Measurements from ENCODE around the gene TRPC4.
"Not testable (repeated sequence)": the region's sequence is repeated elsewhere in the genome, so short reads cannot be mapped to it uniquely, and the experiment has no call there.

The TRPC4 gene

DNA sequence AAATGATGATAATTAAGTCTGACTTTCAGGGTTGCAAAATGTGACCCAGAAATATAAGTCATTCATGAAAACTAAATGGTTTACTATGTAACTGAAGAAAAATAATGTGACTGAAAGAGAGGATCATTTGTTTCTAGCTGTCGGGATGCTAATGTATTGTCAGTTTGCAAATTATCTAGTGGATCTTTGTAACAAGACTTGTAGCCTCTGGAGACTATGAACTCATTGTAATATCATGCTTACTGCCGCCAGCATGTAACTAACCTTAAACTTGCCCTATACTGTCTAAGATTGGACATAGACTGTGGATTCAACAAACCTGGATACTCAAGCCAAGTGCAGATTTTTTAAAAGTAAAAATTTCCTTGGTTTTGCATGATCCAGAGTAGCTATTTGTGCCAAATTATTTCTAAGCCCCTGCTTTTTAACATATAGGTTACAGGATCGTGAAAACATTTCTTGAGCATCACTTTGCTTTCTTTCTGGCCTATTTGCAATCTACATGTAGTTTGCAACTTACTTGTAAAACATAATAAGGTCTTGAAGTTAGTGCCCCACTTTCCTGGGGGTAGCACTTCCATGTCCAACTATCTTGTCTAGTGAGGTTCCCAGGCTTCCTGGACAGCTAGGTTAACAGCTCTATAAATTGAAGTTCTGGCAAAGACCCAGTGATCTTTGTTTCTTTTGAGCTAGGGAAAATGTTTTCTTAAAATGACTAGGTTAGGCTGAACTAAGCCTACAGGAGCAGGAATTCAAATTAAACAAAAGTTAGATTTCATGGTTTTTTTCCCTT is 267.7 kb downstream of the TRPC4 start:
- DNase-seq (no peak), ATAC-seq (no peak)

DNA sequence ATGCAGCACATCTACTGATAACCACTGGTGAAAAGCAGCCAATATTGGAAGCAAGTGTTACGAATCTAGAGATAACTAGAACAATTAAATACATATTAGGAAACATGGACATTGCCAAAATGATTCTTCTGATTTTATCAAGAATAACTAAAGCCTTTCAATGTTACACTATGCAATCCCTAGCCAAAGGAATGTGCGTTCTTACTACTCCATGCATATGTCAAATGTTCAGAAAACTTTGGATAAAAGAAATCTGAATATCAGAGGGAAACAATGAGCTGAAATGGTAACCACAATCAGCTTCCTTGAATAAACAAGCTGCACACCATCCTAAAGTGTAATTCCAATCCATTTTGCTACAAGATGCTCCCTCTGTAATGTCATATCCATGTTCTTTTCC is 270.1 kb downstream of the TRPC4 start:
- no peak for ATAC-seq
- no peak for DNase-seq

DNA sequence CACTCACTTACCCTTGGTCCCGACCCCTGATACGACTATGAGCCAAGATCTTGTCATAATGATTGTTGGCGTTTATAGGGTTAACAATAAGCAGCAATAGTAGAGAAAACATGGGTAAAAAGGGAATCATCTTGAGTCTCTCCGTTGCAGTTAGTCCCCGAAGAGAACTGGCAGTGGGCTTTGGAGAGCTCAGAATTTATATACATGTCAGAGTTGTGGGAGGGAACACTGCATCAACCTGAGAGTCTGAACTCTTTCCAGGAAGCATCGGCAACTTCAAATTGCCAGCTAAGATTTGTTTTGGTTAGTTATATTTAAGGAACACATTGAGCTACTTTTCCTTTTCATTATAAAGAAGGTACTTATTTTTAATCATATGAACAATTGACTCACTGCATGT is 271.0 kb downstream of the TRPC4 start, which contains the start of gene POSTN:
Gene POSTN (minus strand): TSS at position 172 of the 400 bp plus-strand sequence. CDS start 42 bp downstream, at position 130.
- ATAC-seq: no peak
- DNase-seq: no peak

DNA sequence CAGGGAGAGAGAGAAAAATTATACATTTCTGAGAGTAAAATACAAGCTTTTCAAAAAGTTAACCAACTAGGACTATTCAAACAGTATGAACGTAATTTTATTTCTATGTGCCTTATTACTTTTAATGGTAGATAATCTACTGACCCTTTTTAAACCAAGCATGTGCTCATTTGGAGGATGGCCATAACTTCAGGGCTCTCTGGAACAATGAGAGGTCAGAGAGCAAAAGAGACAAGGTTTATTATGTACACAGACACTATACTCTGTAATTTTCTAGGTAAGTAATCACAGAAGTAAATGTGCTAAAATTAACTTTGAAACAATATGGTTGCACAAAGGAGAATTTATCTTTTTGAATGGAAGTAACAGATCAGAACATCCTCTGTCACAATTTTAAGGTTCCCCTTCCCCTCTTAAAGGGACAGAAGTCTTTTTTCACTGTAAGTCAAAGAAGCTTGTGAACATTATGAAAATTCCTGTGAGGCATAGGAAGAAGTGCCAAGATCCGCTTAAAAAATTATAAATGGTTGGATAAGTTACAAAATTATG is 272.0 kb downstream of the TRPC4 start:
- ATAC-seq: no peak

DNA sequence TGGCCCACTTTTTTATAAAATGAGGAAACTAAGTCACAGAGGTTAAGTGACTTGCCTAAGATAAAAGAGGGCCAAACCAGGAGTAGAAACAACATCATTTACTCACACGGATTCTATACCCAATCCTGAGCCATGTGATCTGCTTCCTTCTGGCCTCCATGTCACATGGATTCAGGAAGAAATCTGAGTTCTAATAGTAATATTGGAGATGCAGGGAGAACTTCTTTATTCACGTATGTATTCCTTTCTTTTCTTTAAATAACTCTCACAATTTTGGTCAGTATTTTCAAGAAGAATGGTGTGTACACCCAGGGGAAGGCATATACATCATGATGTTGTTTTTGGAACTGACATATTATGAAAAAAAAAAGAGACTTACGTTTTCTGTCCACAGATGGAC is 272.8 kb downstream of the TRPC4 start:
- ATAC-seq (no peak), DNase-seq (no peak)

More for the DNA sequence above, 272.0 kb downstream of the TRPC4 start:
- DNase-seq: no peak

DNA sequence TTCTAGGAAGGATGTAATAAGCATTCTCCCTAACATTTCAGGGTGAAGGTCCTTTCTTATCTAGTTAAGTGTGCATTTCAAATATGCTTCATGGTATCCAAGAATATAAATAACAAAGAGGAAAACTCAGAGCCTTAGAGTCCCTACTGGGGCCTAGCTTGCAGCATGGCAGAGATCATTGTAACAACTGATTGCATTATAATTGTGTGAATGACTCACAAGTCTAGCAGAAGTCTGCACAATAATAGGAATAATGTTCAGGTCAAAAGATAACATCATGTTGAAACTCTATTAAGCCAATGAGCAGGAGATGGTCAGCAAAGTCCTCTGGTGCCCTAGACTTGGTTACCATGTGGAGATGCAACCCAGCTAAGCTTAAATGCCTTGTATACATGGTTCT is 274.4 kb downstream of the TRPC4 start:
- ATAC-seq (no peak), DNase-seq (no peak)

DNA sequence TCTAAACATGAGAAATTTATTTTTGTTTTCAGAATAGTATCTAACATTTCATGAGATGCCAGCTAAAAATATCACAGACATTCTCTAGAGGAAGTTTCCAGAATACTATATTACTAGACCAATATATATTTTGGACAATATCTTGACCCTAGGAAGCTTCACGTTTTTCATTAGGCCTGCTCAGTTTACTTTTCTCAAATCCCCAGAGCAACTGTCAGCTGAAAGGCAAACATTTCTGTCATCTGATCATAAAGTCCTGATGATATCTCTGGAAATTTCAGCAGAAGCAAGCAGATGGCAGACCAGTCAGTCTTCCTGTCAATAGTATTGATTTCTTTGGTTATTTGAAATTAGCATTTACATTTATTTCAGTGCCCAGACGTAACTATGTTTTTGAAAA is 275.0 kb downstream of the TRPC4 start:
- no peak for DNase-seq
- no peak for ATAC-seq

DNA sequence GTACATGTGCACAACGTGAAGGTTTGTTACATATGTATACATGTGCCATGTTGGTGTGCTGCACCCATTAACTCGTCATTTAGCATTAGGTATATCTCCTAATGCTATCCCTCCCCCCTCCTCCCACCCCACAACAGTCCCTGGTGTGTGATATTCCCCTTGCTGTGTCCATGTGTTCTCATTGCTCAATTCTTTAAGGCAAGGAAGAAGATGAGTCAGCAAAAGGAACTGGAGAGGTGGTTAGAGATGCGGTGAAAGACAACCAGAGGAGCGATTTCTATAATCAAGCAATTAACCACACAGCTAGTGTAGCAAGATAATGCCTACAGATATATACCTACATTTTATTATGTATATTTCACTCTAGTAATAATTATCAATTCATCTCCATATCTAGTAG is 280.2 kb downstream of the TRPC4 start:
- ATAC-seq, DNase-seq: not testable (repeated sequence)

DNA sequence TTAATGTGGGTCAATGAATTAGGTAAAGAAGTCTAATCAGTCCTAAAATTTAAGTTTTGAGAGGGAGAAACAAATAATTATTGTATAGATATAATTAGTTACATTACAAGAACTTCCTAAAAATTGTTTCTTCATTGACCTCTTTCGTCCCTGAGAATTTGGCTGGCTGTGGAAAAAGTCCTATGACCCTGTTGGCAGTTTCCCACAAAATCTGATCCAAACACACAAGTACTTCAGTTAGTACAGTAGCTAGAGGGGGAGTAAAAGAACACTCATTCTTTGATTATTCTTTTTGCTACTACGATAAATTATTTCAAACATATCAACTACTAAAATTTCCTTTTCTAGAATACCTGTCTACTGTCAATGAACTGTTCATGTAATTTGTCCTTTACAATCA is 282.3 kb downstream of the TRPC4 start:
- ATAC-seq (no peak), DNase-seq (no peak)

All from stimulated activated naive CD8-positive, alpha-beta T cell treated with anti-CD3 and anti-CD28 coated beads, Interleukin-15, Interleukin-2, amounts not matched to agents 100 U/mL and 50 U/mL, for 24 hours (primary cell).